SH-SY5Y (cell line): Measurements from ENCODE around the gene OR6S1.

Experiments
- GATA2 ChIP-seq: IDR thresholded peaks from 2 replicates; pipeline ENCODE4 v1.6.1; 2011; ENCODE audit warnings: mild to moderate bottlenecking, low read depth, low read length
- GATA3 ChIP-seq: IDR thresholded peaks from 2 replicates; pipeline ENCODE4 v1.6.1; 2011; ENCODE audit warnings: low read depth, mild to moderate bottlenecking, low read length, moderate library complexity

GRCh38 chr14:20603813-20604690 lies 37.4 kb downstream of the OR6S1 start:
- TF ChIP-seq GATA3, result no peak
- TF ChIP-seq GATA2, result no peak
